HG03354 (cell line): Measurements from ENCODE around the gene PLPP7.
"Not testable (repeated sequence)": the region's sequence is repeated elsewhere in the genome, so short reads cannot be mapped to it uniquely, and the experiment has no call there.

Experiments
- ATAC-seq: cut with Tn5 transposase; IDR thresholded peaks from one replicate; pipeline ENCODE4 v1.9.1; 2021; ENCODE audit warnings: mild to moderate bottlenecking; ENCODE audit not compliant: unreplicated experiment, poor library complexity, severe bottlenecking

PLPP7 gene

GRCh38 chr9:131324736-131325679, 35.5 kb downstream of the PLPP7 start:
- ATAC-seq = no peak

GRCh38 chr9:131329241-131329641, 39.7 kb downstream of the PLPP7 start:
- ATAC-seq = no peak

- ATAC-seq = no peak
Observed at GRCh38 chr9:131330814-131331600, 41.5 kb downstream of the PLPP7 start.

GRCh38 chr9:131331996-131332395, 42.5 kb downstream of the PLPP7 start:
- ATAC-seq = not testable (repeated sequence)

GRCh38 chr9:131333771-131334628, 44.5 kb downstream of the PLPP7 start:
- ATAC-seq = no peak

GRCh38 chr9:131334629-131335367, 45.3 kb downstream of the PLPP7 start:
- ATAC-seq = no peak

GRCh38 chr9:131335368-131335755, 45.8 kb downstream of the PLPP7 start:
- ATAC-seq = no peak

GRCh38 chr9:131337131-131337848, 47.8 kb downstream of the PLPP7 start:
- ATAC-seq = no peak

GRCh38 chr9:131339212-131339611, 49.7 kb downstream of the PLPP7 start:
- ATAC-seq = not testable (repeated sequence)

GRCh38 chr9:131344931-131345535, 55.5 kb downstream of the PLPP7 start:
- not testable (repeated sequence) for ATAC-seq

GRCh38 chr9:131346559-131346958, 57.0 kb downstream of the PLPP7 start:
- ATAC-seq = no peak

GRCh38 chr9:131347376-131348020, 58.0 kb downstream of the PLPP7 start:
- no peak for ATAC-seq

GRCh38 chr9:131348631-131349521, 59.4 kb downstream of the PLPP7 start:
- no peak for ATAC-seq

GRCh38 chr9:131349522-131349880, 60.0 kb downstream of the PLPP7 start:
- no peak for ATAC-seq

GRCh38 chr9:131349881-131350563, 60.5 kb downstream of the PLPP7 start:
- no peak for ATAC-seq

- not testable (repeated sequence) for ATAC-seq
Observed at GRCh38 chr9:131356479-131356878, 67.0 kb downstream of the PLPP7 start.
